NCI-H446 (cell line): ENCODE measurements around the gene TFF2.

Experiments used
- DNase-seq, 2 experiments: peaks; one replicate each; lab custom pipeline; 2025; lab: John Stamatoyannopoulos, UW

Gene TFF2

GRCh38 chr21:42366292-42367010 is 15.7 kb upstream of the TFF2 start, which contains the start of gene TFF1:
TSS of gene TFF1 (minus strand) at chr21:42366535. CDS start at chr21:42366495, 40 bp downstream.
- no peak for DNase-seq

DNA sequence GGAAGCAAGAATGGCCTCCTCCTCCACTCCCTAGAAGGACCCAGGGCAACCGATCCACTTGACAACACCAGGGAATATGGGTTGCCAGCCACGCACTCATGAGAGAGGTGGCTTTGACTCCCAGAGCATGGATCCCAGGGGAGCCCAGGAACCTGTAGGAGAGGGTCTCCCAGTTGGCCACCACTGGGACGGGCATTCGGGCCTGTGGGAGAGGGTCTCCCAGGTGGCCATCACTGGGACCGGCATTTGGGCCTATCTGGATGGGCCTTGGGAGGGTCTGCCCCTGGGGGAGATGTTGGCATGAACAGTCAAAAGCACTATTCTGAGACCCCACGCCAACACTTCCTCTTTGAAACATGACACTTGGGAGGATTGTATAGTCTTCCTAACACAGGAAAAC is 15.0 kb upstream of the TFF2 start:
- no peak for DNase-seq

DNA sequence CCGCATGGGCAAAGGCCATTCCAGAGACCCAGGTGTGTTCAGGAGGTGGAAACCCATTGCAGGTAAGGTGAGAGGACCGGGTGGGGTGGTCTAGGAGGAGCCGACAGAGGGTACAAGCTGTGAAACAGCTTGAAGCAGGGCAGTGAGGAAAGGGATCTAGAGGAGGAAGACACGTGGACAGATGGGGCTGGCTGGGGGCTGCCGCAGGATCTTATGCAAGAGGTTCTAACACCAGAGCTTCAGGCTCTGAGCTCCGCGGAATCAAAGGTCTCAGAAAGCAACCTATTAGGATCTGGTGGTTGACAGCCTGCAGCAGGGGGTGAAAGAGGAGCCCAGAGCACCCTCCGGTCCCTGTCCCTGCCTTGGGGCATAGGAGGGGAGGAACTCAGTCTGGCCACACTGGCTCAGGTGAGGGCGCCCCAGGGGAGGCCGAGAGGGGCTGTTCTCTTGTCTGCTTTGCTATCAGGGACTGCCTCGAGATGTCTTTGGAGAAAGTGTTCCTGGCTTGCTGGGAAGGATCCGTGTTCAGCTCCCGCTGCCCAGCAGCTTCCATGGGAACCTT is 13.6 kb upstream of the TFF2 start:
- DNase-seq: no peak

GRCh38 chr21:42363312-42363711 is 12.5 kb upstream of the TFF2 start:
- no peak for DNase-seq

- DNase-seq: no peak
Measured at GRCh38 chr21:42362700-42363099, 11.9 kb upstream of the TFF2 start.

GRCh38 chr21:42362198-42362597 is 11.4 kb upstream of the TFF2 start:
- DNase-seq: no peak

DNA sequence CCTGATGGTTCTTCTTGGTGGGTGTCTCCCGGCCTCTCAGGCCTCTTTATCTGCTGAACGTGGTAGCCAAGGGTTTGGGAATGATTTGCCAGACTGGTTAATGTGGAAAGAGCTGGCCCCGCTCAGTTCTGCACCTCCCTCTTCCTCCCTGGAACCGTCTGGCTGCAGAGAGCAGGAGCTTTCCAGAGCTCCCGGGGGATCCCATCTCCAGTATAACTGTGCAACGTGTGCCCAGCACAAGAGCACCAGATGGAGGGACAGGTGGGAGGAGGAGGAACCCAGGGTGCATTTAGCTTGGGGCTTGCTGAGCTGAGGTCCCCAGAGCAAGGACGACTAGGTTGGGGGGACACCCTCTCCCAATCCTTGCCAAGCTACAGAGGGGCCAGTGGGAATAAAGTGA is 10.5 kb upstream of the TFF2 start:
- DNase-seq: no peak

DNA sequence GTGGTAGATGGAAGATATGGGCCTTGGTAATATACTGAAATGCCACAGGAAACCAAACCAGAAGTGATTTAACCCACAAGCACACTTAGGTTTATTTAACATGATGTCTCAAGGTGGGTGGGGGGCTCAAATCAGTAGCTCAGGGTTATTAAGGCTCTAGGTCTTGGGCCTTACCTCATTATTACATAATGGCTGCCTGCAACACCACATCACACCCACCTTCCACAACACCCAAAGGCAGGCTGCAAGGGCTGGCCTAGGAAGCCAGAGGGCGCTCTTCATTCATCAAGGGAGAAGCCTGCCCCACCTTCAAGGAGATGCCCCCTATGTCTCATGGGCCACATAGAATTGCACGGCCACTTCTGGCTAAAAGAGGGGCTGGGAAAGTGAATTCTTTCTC is 9.5 kb upstream of the TFF2 start:
- DNase-seq: no peak

DNA sequence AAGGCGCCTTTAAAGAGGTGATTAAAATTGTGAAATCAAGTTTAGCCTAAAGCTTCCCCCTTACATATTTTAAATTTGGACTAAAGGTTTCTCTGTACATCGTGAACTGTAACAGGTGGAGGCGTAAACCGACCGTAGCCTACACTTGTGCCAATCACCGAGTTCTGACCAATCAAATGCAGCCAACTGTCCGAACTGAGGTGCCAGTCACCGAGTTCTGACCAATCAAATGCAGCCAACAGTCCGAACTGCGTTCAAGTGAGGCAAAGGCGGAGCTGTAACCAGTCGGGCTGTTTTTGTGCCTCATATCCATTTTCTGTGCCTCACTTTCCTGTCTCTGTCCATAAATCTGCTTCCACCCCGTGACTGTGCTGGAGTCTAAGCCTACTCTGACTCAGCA is 8.1 kb upstream of the TFF2 start:
- DNase-seq: no peak

- DNase-seq: no peak
Measured at GRCh38 chr21:42358261-42358660, 7.5 kb upstream of the TFF2 start.

DNA sequence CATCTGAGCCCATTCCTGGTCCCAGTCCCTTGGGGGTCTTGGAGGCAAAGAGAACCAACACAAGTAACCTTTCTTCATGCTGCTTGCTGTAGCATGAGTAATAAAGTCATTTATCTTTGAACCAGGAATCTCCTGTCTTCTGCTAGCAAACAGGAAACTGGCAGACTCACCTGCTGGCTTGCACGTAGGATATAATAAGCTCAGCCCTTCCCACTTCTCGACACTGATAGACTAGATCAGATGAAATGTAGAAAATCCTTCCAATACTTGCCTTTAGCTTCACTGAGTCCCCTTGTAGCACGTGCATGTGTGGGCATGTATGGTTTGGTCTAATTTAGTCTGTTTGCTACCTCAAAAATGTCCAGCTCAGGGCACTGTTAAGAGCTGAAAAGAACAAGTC is 6.5 kb upstream of the TFF2 start:
- no peak for DNase-seq

GRCh38 chr21:42356650-42357049 is 5.9 kb upstream of the TFF2 start:
- DNase-seq: no peak

DNA sequence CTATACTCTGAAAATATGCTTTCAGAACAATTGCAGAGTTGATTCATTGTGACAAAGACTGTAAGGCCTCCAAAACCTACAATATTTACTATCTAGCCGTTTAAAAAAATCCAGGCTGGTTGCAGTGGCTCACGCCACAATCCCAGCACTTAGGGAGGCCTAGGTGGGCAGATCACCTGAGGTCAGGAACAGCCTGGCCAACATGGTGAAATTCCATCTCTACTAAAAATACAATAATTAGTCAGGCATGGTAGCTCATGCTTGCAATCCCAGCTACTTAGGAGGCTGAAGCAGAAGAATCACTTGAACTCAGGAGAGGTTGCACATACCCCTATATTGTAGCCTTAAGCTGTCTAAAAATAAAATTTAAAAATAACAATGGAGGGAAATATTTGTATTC is 5.3 kb upstream of the TFF2 start:
- no peak for DNase-seq

DNA sequence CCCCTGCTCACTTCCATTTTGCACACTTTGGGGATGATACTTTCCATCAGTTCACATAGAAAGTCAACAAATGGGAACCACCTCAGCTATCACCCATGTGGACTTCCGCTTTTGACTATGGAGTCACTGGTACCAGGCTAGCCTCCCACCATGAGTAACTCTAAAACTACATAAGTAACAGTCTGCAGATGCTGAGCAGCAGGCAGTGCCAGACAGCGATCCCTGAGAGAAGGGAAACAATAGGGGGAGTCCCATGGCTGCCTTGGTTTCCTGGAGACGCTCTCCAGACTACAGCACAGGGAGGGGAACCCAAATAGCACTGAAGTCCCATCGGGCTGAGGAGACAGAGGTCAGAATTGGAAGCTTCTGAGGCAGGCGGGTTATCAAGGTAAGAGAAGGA is 2.8 kb upstream of the TFF2 start:
- DNase-seq: no peak

GRCh38 chr21:42352441-42353095 is 1.8 kb upstream of the TFF2 start:
- no peak for DNase-seq

DNA sequence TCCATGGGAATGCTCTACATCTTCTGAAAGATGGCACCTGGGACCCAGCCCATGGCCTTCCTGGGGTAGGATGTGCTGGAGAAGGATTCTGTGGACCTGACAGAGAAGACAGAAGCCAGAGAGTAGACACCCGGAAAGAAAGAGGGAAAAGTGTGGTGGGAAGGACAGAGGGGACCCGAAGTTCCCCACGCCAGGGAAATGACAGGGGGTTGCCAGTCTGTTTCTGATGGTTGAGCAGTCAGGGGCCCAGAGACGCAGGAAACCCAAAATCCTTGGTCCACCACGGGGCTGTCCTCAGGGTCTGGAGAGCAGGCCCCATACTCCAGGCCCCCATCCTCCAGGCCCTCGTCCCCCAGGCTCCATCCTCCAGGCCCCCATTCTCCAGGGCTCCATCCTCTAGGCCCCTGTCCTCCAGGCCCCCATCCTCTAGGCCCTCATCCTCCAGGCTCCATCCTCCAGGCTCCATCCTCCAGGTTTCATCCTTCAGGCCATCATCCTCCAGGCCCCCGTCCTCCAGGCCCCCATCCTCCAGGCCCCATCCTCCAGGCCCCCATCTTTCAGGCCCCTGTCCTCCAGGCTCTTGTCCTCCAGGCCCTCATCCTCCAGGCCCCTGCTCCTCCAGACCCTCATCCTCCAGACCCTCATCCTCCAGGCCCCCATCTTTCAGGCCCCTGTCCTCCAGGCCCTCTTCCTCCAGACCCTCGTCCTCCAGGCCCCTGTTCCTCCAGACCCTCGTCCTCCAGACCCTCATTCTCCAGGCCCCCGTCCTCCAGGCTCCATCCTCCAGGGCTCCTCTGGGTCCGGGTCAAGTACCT is 1.0 kb upstream of the TFF2 start:
- no peak for DNase-seq

DNA sequence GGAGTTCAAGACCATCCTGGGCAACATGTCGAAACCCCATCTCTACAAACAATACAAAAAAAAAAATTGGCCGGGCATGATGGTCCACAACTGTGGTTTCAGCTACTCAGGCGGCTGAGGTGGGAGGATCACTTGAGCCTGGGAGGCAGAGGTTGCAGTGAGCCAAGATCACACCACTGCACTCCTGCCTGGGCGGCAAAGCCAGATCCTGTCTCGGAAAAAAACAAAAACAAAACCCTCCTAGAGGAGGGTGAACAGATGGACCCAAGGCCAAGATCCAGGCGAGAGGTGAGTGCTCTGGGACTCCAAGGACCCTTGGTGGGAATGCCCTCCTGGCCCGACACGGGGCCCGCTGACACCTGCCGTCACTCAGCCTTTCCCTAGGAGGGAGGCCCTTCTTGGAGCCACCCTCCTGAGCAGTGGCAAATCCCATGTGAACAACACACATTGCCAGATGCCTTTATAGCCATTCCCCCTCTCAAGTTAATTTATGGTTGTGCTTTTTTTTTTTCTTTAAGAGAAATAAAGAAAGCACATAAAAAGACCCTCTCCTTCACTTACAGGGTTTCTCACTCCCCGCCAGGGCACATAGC is 380 bp downstream of the TFF2 start:
- DNase-seq: no peak

DNA sequence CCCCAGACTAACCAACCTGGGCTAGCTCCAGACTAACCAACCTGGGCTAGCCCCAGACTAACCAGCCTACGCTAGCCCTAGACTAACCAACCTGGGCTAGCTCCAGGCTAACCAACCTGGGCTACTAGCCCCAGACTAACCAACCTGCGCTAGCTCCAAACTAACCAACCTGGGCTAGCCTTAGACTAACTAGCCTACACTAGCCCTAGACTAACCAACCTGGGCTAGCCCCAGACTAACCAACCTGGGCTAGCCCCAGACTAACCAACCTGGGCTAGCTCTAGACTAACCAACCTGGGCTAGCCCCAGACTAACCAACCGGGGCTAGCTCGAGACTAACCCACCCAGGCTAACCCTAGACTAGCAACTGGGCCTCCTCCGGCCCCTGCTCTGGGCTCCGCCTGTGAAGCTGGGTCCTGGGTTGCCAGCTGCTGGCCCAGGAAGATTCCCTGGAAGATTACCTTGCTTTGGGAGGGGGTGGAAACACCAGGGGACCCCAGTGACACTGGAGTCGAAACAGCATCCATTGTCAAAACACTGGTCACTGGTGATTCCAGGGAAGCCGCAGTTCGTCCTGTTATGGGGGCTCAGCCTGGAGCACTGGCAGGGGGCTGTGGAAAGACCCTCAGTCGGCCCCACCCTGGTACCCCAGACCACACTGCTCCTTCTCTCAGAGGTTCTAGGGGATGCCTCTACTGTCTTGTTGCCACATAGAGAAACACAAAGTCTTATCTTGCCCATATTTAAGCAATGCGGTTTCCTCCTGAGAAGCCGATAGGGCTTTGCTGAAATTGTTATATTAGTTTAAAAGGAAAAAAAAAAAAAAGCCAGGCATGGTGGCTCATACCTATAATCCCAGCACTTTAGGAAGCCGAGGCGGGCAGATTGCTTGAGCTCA is 1.1 kb downstream of the TFF2 start:
- DNase-seq: no peak

GRCh38 chr21:42348762-42349161 is 2.0 kb downstream of the TFF2 start:
- no peak for DNase-seq

DNA sequence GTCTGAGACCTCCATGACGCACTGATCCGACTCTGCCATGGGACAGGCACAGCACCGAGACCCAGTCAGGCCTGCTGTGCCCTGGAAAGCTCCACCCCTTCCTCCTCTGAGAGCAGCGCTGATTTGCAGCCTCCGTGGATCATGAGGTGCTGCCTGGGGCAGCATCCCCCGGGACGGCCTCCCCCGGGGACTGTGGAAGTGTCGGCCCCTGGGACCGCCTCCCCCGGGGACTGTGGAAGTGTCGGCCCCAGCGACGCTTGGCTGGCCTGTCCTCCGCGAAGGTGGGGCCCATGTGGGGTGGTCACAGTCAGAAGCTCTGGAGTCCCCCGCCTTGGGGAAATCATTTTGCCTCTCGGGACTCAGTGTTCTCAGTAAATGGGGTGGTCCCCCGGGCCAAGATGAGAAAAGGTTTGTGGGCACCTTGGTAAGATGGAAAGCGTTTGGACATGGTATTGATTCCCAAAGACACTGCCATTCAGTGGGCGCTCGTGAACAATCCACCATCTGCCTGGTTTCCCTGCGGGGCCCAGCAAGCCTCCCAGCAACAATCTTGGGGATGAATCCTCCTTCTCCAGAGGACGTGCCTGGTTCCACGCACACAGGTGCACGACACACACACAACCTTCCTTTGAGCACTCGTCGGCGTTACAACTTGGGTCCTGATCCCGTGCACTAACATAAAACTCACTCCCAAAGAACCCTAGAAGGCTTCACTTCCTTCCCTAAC is 3.0 kb downstream of the TFF2 start:
- no peak for DNase-seq
